RKO (cell line): ENCODE results near the gene BATF.
A peak's percentile ranks its signal among the peaks of the same experiment; 100 is the strongest.
"Not testable (repeated sequence)": the region's sequence is repeated elsewhere in the genome, so short reads cannot be mapped to it uniquely, and the experiment has no call there.

Experiments
- DNase-seq: peaks from one replicate; pipeline ENCODE4 v3.0.0-alpha.2; 2016; ENCODE audit warnings: low spot score

Gene BATF

GRCh38 chr14:75522224-75522982 lies at the start of gene BATF:
BATF (plus strand) TSS chr14:75522469; CDS start chr14:75522683, 214 bp downstream.
- no peak for DNase-seq

- DNase-seq: not testable (repeated sequence)
These were observed 48.1 kb upstream of the BATF start for GRCh38 chr14:75474127-75474526.

GRCh38 chr14:75476274-75476995 lies 45.8 kb upstream of the BATF start:
- DNase-seq: no peak

GRCh38 chr14:75477881-75478280 lies 44.4 kb upstream of the BATF start:
- DNase-seq: no peak

- no peak for DNase-seq
These were observed 42.3 kb upstream of the BATF start for GRCh38 chr14:75479770-75480600.

GRCh38 chr14:75482366-75482765 lies 39.9 kb upstream of the BATF start:
- DNase-seq: no peak

- DNase-seq: no peak
These were observed 37.4 kb upstream of the BATF start for GRCh38 chr14:75484711-75485429.

GRCh38 chr14:75486318-75486717 lies 36.0 kb upstream of the BATF start:
- DNase-seq: no peak

GRCh38 chr14:75487155-75487671 lies 35.1 kb upstream of the BATF start:
- DNase-seq: no peak

- DNase-seq: no peak
These were observed 32.8 kb upstream of the BATF start for GRCh38 chr14:75489480-75489837.

- DNase-seq: no peak
These were observed 30.8 kb upstream of the BATF start for GRCh38 chr14:75491376-75491978.

- peak; percentile 9 for DNase-seq
These were observed 29.3 kb upstream of the BATF start for GRCh38 chr14:75492832-75493591.

GRCh38 chr14:75493592-75494087 lies 28.6 kb upstream of the BATF start:
- no peak for DNase-seq

- DNase-seq: peak; percentile 44
These were observed 27.4 kb upstream of the BATF start for GRCh38 chr14:75494896-75495295.

- no peak for DNase-seq
These were observed 26.9 kb upstream of the BATF start for GRCh38 chr14:75495399-75495798.

- no peak for DNase-seq
These were observed 26.4 kb upstream of the BATF start for GRCh38 chr14:75495882-75496281.

- no peak for DNase-seq
These were observed 25.5 kb upstream of the BATF start for GRCh38 chr14:75496755-75497154.

GRCh38 chr14:75497191-75497590 lies 25.1 kb upstream of the BATF start:
- no peak for DNase-seq

GRCh38 chr14:75497701-75498100 lies 24.6 kb upstream of the BATF start:
- DNase-seq: no peak

GRCh38 chr14:75499084-75499875 lies 23.0 kb upstream of the BATF start:
- DNase-seq: no peak
